Measurements from ENCODE around the gene KIZ.

KIZ gene

GRCh38 chr20:21104921-21105320 is 21.0 kb upstream of the KIZ start:
- no peak for DNase-seq

GRCh38 chr20:21105429-21106170 is 20.3 kb upstream of the KIZ start:
- DNase-seq, result peak in 2 of 6 experiments; percentile 10 to 28

GRCh38 chr20:21106171-21107017 is 19.5 kb upstream of the KIZ start, which contains the start of gene LINC00237:
LINC00237 (minus strand) TSS chr20:21106358.
- no peak for DNase-seq

- DNase-seq, result no peak
Observed at GRCh38 chr20:21109144-21109543, 16.7 kb upstream of the KIZ start.

GRCh38 chr20:21110811-21111210 is 15.1 kb upstream of the KIZ start:
- no peak for DNase-seq

- no peak for DNase-seq
Observed at GRCh38 chr20:21111416-21111815, 14.5 kb upstream of the KIZ start.

- no peak for DNase-seq
Observed at GRCh38 chr20:21113697-21114096, 12.2 kb upstream of the KIZ start.

- DNase-seq, result no peak
Observed at GRCh38 chr20:21114584-21114983, 11.3 kb upstream of the KIZ start.

GRCh38 chr20:21117521-21117920 is 8.4 kb upstream of the KIZ start:
- no peak for DNase-seq

GRCh38 chr20:21118138-21118537 is 7.7 kb upstream of the KIZ start:
- no peak for DNase-seq

GRCh38 chr20:21118782-21119181 is 7.1 kb upstream of the KIZ start:
- no peak for DNase-seq

- DNase-seq, result no peak
Observed at GRCh38 chr20:21124190-21124589, 1.7 kb upstream of the KIZ start.

- no peak for DNase-seq
Observed at GRCh38 chr20:21125072-21125848, 622 bp upstream of the KIZ start.

- DNase-seq, result peak in 1 of 6 experiments; percentile 72
Observed at GRCh38 chr20:21126581-21126870, 644 bp downstream of the KIZ start.

GRCh38 chr20:21127201-21127981 is 1.5 kb downstream of the KIZ start:
- no peak for DNase-seq

GRCh38 chr20:21129861-21130260 is 4.0 kb downstream of the KIZ start:
- no peak for DNase-seq

- DNase-seq, result no peak
Observed at GRCh38 chr20:21133404-21133803, 7.5 kb downstream of the KIZ start.

- no peak for DNase-seq
Observed at GRCh38 chr20:21133917-21134622, 8.2 kb downstream of the KIZ start.

GRCh38 chr20:21134883-21135493 is 9.1 kb downstream of the KIZ start:
- no peak for DNase-seq

GRCh38 chr20:21136015-21136732 is 10.3 kb downstream of the KIZ start:
- DNase-seq, result no peak

GRCh38 chr20:21137078-21137477 is 11.2 kb downstream of the KIZ start:
- DNase-seq, result no peak

All from stimulated activated naive CD4-positive, alpha-beta T cell (primary cell).